HepG2 (cell line): Measurements from ENCODE around the gene P2RY2.

Experiments used
- HMGXB4 ChIP-seq, 2 experiments: sonication (generic) in 1 of 2; formaldehyde crosslinking in 1 of 2; IDR thresholded peaks; 2 replicates each; pipeline versions ENCODE4 v1.4.0 to v1.6.1; 2018 to 2020; ENCODE audit warnings: missing genetic modification reagents in 2 of 2, borderline replicate concordance in 1 of 2, low read depth in 1 of 2, mild to moderate bottlenecking in 1 of 2, missing biosample characterization in 1 of 2
- ZNF530 ChIP-seq: sonication (generic); formaldehyde crosslinking; IDR thresholded peaks from 2 replicates; pipeline ENCODE4 v1.5.0; 2020; ENCODE audit warnings: low read depth, mild to moderate bottlenecking, missing genetic modification reagents

- TF ChIP-seq HMGXB4 (CRISPR knock-in tag; IDR thresholded peaks at IDR 0.05; ENCODE audit: borderline replicate concordance in 1 of 2, low read depth in 1 of 2) = no peak
- TF ChIP-seq ZNF530 (CRISPR knock-in tag) = no peak
These were observed 17.2 kb downstream of the P2RY2 start for GRCh38 chr11:73235236-73235786.
